Dermis blood vessel endothelial cell (primary cell): ENCODE measurements around the gene CXXC5. TPM values are rescaled to one million over a fixed set of nuclear protein-coding genes. Genes with fewer than 3 reads are reported as not detected.

ENCODE experiments used
- DNase-seq: peaks from one replicate; pipeline ENCODE4 v3.0.0; 2010
- total RNA-seq: library from RNA; depleted of rRNA; stranded (reverse); fragments of >200 nt; gene quantifications from 2 replicates; pipeline ENCODE4 v1.2.3, GENCODE V29; 2014

The CXXC5 gene
- total RNA-seq, 1 donor from 2014 or later, result 36.1 TPM

GRCh38 chr5:139638736-139639618 lies 9.2 kb upstream of the CXXC5 start:
- DNase-seq, result no peak

- no peak for DNase-seq
These were observed 8.3 kb upstream of the CXXC5 start for GRCh38 chr5:139639619-139640380.

GRCh38 chr5:139640421-139641115 lies 7.6 kb upstream of the CXXC5 start:
- no peak for DNase-seq

GRCh38 chr5:139641116-139642080 lies 6.8 kb upstream of the CXXC5 start:
- DNase-seq, result no peak

GRCh38 chr5:139642213-139642612 lies 5.9 kb upstream of the CXXC5 start:
- no peak for DNase-seq

GRCh38 chr5:139642891-139643871 lies 5.0 kb upstream of the CXXC5 start:
- DNase-seq, result no peak

- DNase-seq, result no peak
These were observed 4.1 kb upstream of the CXXC5 start for GRCh38 chr5:139644001-139644456.

GRCh38 chr5:139644646-139645429 lies 3.3 kb upstream of the CXXC5 start:
- DNase-seq, result no peak

GRCh38 chr5:139645430-139645871 lies 2.7 kb upstream of the CXXC5 start:
- DNase-seq, result no peak

GRCh38 chr5:139646111-139646510 lies 2.0 kb upstream of the CXXC5 start:
- DNase-seq, result no peak

GRCh38 chr5:139646912-139647505 lies 1.1 kb upstream of the CXXC5 start:
- DNase-seq, result no peak

GRCh38 chr5:139647506-139648204 lies 494 bp upstream of the CXXC5 start:
- no peak for DNase-seq

GRCh38 chr5:139649082-139649991 lies 1.2 kb downstream of the CXXC5 start:
- DNase-seq, result no peak

GRCh38 chr5:139650031-139650688 lies 2.0 kb downstream of the CXXC5 start:
- peak; percentile 58 for DNase-seq

- no peak for DNase-seq
These were observed 2.5 kb downstream of the CXXC5 start for GRCh38 chr5:139650689-139651042.

GRCh38 chr5:139651043-139651834 lies 3.1 kb downstream of the CXXC5 start:
- no peak for DNase-seq
